ENCODE results near the gene FSD1L.

FSD1L gene

GRCh38 chr9:105484226-105484625 is 36.4 kb downstream of the FSD1L start:
- no peaks in the 10 kb centered on the region for H3K79me2 ChIP-seq (ENCODE audit: insufficient read depth, low read depth)
- no peak overlapping the region for H3K27ac ChIP-seq
- H3K36me3 ChIP-seq (ENCODE audit: insufficient read depth): no peaks in the 10 kb centered on the region
- TF ChIP-seq CTCF (conservative IDR thresholded peaks at IDR 0.05; ENCODE audit: low read depth, low read length): no peak
- H4K20me1 ChIP-seq (ENCODE audit: insufficient read depth): no peaks in the 10 kb centered on the region
- no peak overlapping the region for H2AFZ ChIP-seq (ENCODE audit: low read depth)
- no peaks in the 10 kb centered on the region for H3K27me3 ChIP-seq (ENCODE audit: insufficient read depth, low read depth)
- H3K4me2 ChIP-seq: no peak overlapping the region
- no peaks in the 10 kb centered on the region for H3K4me1 ChIP-seq (ENCODE audit: low read depth, poor library complexity, severe bottlenecking)
- no peak overlapping the region for H3K9ac ChIP-seq
- no peak overlapping the region for H3K4me3 ChIP-seq (IDR thresholded peaks at IDR 0.05; ENCODE audit: insufficient read depth, low read depth, low read length)

GRCh38 chr9:105485131-105485530 is 37.3 kb downstream of the FSD1L start:
- Histone ChIP-seq H3K4me3 (IDR thresholded peaks at IDR 0.05; ENCODE audit: insufficient read depth, low read depth, low read length) (no peak overlapping the region), H3K36me3 (ENCODE audit: insufficient read depth) (no peaks in the 10 kb centered on the region), H3K4me1 (ENCODE audit: low read depth, poor library complexity, severe bottlenecking) (no peaks in the 10 kb centered on the region), H3K27ac (no peak overlapping the region), H3K4me2 (no peak overlapping the region), H3K27me3 (ENCODE audit: insufficient read depth, low read depth) (no peaks in the 10 kb centered on the region), H4K20me1 (ENCODE audit: insufficient read depth) (no peaks in the 10 kb centered on the region), H3K79me2 (ENCODE audit: insufficient read depth, low read depth) (no peaks in the 10 kb centered on the region), H2AFZ (ENCODE audit: low read depth) (no peak overlapping the region), H3K9ac (no peak overlapping the region)
- TF ChIP-seq CTCF (conservative IDR thresholded peaks at IDR 0.05; ENCODE audit: low read depth, low read length): no peak

GRCh38 chr9:105496826-105497225 is 49.0 kb downstream of the FSD1L start:
- Histone ChIP-seq H3K27ac (no peak overlapping the region), H4K20me1 (ENCODE audit: insufficient read depth) (no peaks in the 10 kb centered on the region), H3K79me2 (ENCODE audit: insufficient read depth, low read depth) (no peaks in the 10 kb centered on the region), H3K4me1 (ENCODE audit: low read depth, poor library complexity, severe bottlenecking) (peaks cover 19% of the 10 kb centered on the region), H3K36me3 (ENCODE audit: insufficient read depth) (no peaks in the 10 kb centered on the region), H3K27me3 (ENCODE audit: insufficient read depth, low read depth) (no peaks in the 10 kb centered on the region), H3K4me3 (IDR thresholded peaks at IDR 0.05; ENCODE audit: insufficient read depth, low read depth, low read length) (no peak overlapping the region), H3K4me2 (no peak overlapping the region), H3K9ac (no peak overlapping the region), H2AFZ (ENCODE audit: low read depth) (no peak overlapping the region)
- no peak for TF ChIP-seq CTCF (conservative IDR thresholded peaks at IDR 0.05; ENCODE audit: low read depth, low read length)

- Histone ChIP-seq H3K27me3 (ENCODE audit: insufficient read depth, low read depth) (no peaks in the 10 kb centered on the region), H3K27ac (no peak overlapping the region), H3K4me2 (no peak overlapping the region), H4K20me1 (ENCODE audit: insufficient read depth) (no peaks in the 10 kb centered on the region), H3K9ac (no peak overlapping the region), H3K4me3 (IDR thresholded peaks at IDR 0.05; ENCODE audit: insufficient read depth, low read depth, low read length) (no peak overlapping the region), H3K36me3 (ENCODE audit: insufficient read depth) (no peaks in the 10 kb centered on the region), H3K4me1 (ENCODE audit: low read depth, poor library complexity, severe bottlenecking) (peaks cover 19% of the 10 kb centered on the region), H2AFZ (ENCODE audit: low read depth) (no peak overlapping the region), H3K79me2 (ENCODE audit: insufficient read depth, low read depth) (no peaks in the 10 kb centered on the region)
- TF ChIP-seq CTCF (conservative IDR thresholded peaks at IDR 0.05; ENCODE audit: low read depth, low read length): no peak
Observed at GRCh38 chr9:105497704-105498103, 49.9 kb downstream of the FSD1L start.

Data from KMS-11 (cell line).